ENCODE results near the gene EDN1.

DNA sequence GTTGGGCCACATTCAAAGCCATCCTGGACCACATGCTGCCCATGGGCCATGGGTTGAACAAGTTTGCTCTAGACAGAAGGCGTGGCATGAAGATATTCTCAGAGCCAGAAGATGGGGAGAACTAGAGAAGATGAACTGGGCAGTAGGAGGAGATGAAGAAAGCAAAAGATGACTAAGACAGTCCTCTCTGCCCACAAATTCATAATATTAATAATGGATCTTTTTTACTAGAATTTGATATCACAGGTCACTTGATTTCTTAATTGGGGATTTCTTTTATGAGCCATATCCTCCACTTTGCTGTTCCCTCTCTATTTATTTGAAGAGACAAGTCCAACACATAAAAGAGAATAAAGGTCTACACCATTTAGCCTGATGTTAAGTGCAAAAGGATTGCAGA, 25.5 kb upstream of the EDN1 start:
- TF ChIP-seq, protein P1, sequence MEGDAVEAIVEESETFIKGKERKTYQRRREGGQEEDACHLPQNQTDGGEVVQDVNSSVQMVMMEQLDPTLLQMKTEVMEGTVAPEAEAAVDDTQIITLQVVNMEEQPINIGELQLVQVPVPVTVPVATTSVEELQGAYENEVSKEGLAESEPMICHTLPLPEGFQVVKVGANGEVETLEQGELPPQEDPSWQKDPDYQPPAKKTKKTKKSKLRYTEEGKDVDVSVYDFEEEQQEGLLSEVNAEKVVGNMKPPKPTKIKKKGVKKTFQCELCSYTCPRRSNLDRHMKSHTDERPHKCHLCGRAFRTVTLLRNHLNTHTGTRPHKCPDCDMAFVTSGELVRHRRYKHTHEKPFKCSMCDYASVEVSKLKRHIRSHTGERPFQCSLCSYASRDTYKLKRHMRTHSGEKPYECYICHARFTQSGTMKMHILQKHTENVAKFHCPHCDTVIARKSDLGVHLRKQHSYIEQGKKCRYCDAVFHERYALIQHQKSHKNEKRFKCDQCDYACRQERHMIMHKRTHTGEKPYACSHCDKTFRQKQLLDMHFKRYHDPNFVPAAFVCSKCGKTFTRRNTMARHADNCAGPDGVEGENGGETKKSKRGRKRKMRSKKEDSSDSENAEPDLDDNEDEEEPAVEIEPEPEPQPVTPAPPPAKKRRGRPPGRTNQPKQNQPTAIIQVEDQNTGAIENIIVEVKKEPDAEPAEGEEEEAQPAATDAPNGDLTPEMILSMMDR (IDR thresholded peaks at IDR 0.05), result no peak
- TF ChIP-seq POLR2A (IDR thresholded peaks at IDR 0.05) (no peak), POLR2AphosphoS5 (IDR thresholded peaks at IDR 0.05) (no peak)
